MM.1S (cell line): Measurements from ENCODE around the gene FOXJ3.

Source experiments
- DNase-seq: peaks from one replicate; pipeline ENCODE4 v3.0.0-alpha.2; 2015
- H2AFZ ChIP-seq: fragments of 300-600 bp; sonication (generic); 2 replicates; pipeline ENCODE4 v1.6.0; 2016; ENCODE audit warnings: antibody characterized with exemption, low read length
- H3F3A ChIP-seq: fragments of 300-600 bp; sonication (generic); 2 replicates; pipeline ENCODE4 v1.6.1; 2016; ENCODE audit warnings: mild to moderate bottlenecking, antibody characterized with exemption, low read length, moderate library complexity, mixed read lengths; ENCODE audit not compliant: insufficient read depth
- H3K27ac ChIP-seq: fragments of 300-600 bp; sonication (generic); 2 replicates; pipeline ENCODE4 v1.5.1; 2016; ENCODE audit warnings: mild to moderate bottlenecking, low read length
- H3K27me3 ChIP-seq: fragments of 300-600 bp; sonication (generic); replicated peaks from 2 replicates; pipeline ENCODE4 v1.6.0; 2016; ENCODE audit warnings: low read length; ENCODE audit not compliant: insufficient read depth
- H3K36me3 ChIP-seq: fragments of 300-600 bp; sonication (generic); replicated peaks from 2 replicates; pipeline ENCODE4 v1.6.1; 2016; ENCODE audit warnings: mild to moderate bottlenecking, low read length, mixed read lengths; ENCODE audit not compliant: insufficient read depth
- H3K4me1 ChIP-seq: fragments of 300-600 bp; sonication (generic); 2 replicates; pipeline ENCODE4 v1.6.1; 2016; ENCODE audit warnings: low read length, mixed read lengths
- H3K4me2 ChIP-seq: fragments of 300-600 bp; sonication (generic); 2 replicates; pipeline ENCODE4 v1.6.0; 2016; ENCODE audit warnings: low read depth, low read length
- H3K4me3 ChIP-seq: fragments of 300-600 bp; sonication (generic); 2 replicates; pipeline ENCODE4 v1.5.1; 2016; ENCODE audit warnings: low read length, mixed read lengths
- H3K79me2 ChIP-seq: fragments of 300-600 bp; sonication (generic); 2 replicates; pipeline ENCODE4 v1.6.1; 2016; ENCODE audit warnings: mixed run types, low read length, mixed read lengths
- H3K9ac ChIP-seq: fragments of 300-600 bp; sonication (generic); 2 replicates; pipeline ENCODE4 v1.6.1; 2016; ENCODE audit warnings: low read length, mixed read lengths
- H3K9me2 ChIP-seq: fragments of 300-600 bp; sonication (generic); replicated peaks from 2 replicates; pipeline ENCODE4 v1.6.1; 2016; ENCODE audit warnings: mild to moderate bottlenecking, low read length, mixed read lengths; ENCODE audit not compliant: insufficient read depth
- H3K9me3 ChIP-seq: fragments of 300-600 bp; sonication (generic); replicated peaks from 2 replicates; pipeline ENCODE4 v1.6.1; 2016; ENCODE audit warnings: mild to moderate bottlenecking, low read length, mixed read lengths; ENCODE audit not compliant: insufficient read depth
- H4K20me1 ChIP-seq: fragments of 300-600 bp; sonication (generic); 2 replicates; pipeline ENCODE4 v1.6.1; 2016; ENCODE audit warnings: mild to moderate bottlenecking, low read length, moderate library complexity, mixed read lengths; ENCODE audit not compliant: insufficient read depth
- EZH2 ChIP-seq: fragments of 300-600 bp; sonication (generic); optimal IDR thresholded peaks from 2 replicates; pipeline ENCODE3; 2017; ENCODE audit warnings: low read depth, mild to moderate bottlenecking, antibody characterized with exemption, low read length, mixed read lengths
- EZH2phosphoT487 ChIP-seq: fragments of 300-600 bp; sonication (generic); IDR thresholded peaks from 2 replicates; pipeline ENCODE4 v1.6.1; 2018; ENCODE audit warnings: antibody characterized with exemption, low read length
- TF ChIP-seq, protein P1 (sequence below): fragments of 300-600 bp; sonication (generic); IDR thresholded peaks from 2 replicates; pipeline ENCODE4 v1.5.1; 2016; ENCODE audit warnings: antibody characterized with exemption, low read length, mixed read lengths

FOXJ3 gene

GRCh38 chr1:42240966-42241755 is 93.9 kb downstream of the FOXJ3 start:
- no peaks in the 10 kb centered on the region for H3K27me3 ChIP-seq
- no peak for DNase-seq
- no peak overlapping the region for H3K9ac ChIP-seq
- no peaks in the 10 kb centered on the region for H3K9me2 ChIP-seq
- H3K27ac ChIP-seq, result no peak overlapping the region
- no peak overlapping the region for H3K4me3 ChIP-seq
- TF ChIP-seq EZH2 (no peak), EZH2phosphoT487 (no peak)
- TF ChIP-seq, protein P1, sequence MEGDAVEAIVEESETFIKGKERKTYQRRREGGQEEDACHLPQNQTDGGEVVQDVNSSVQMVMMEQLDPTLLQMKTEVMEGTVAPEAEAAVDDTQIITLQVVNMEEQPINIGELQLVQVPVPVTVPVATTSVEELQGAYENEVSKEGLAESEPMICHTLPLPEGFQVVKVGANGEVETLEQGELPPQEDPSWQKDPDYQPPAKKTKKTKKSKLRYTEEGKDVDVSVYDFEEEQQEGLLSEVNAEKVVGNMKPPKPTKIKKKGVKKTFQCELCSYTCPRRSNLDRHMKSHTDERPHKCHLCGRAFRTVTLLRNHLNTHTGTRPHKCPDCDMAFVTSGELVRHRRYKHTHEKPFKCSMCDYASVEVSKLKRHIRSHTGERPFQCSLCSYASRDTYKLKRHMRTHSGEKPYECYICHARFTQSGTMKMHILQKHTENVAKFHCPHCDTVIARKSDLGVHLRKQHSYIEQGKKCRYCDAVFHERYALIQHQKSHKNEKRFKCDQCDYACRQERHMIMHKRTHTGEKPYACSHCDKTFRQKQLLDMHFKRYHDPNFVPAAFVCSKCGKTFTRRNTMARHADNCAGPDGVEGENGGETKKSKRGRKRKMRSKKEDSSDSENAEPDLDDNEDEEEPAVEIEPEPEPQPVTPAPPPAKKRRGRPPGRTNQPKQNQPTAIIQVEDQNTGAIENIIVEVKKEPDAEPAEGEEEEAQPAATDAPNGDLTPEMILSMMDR, result no peak
- no peak overlapping the region for H2AFZ ChIP-seq
- peaks cover 10% of the 10 kb centered on the region; the same call in 1 of the 2 replicates for H3K4me1 ChIP-seq
- no peak overlapping the region for H3K4me2 ChIP-seq
- 0 out of 2 replicates have a peak, but pooled peaks cover 6% of the 10 kb centered on the region for H3K36me3 ChIP-seq
- H3K79me2 ChIP-seq, result peaks cover 66% of the 10 kb centered on the region
- peaks cover 5% of the 10 kb centered on the region; the same call in 1 of the 2 replicates for H4K20me1 ChIP-seq
- H3K9me3 ChIP-seq, result no peaks in the 10 kb centered on the region
- no peaks in the 10 kb centered on the region for H3F3A ChIP-seq

DNA sequence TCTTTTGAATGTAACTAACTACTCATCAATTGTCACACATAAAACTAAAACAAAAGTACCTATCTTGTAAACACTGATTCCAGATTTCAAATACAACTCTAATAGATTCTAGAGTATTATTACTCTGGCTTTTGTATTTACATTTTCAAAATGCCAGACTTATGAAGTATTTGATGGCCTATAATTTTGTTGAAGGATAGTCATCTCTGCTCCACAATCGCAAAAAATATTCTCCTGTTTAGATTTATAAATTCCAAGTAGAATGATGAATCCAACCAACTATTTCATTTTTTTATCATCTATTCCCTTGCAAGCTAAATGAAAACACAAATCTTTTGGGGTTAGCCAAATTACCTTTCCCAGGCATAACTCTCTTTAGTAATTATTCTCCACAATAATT is 95.5 kb downstream of the FOXJ3 start:
- no peak for TF ChIP-seq EZH2phosphoT487
- TF ChIP-seq, protein P1, result no peak
- no peak for TF ChIP-seq EZH2
- peaks cover 5% of the 10 kb centered on the region; the same call in 1 of the 2 replicates for H4K20me1 ChIP-seq
- no peaks in the 10 kb centered on the region for H3K9me3 ChIP-seq
- H3K27ac ChIP-seq, result no peak overlapping the region
- H3K79me2 ChIP-seq, result peaks cover 57% of the 10 kb centered on the region
- H3F3A ChIP-seq, result no peaks in the 10 kb centered on the region
- H2AFZ ChIP-seq, result no peak overlapping the region
- H3K9ac ChIP-seq, result no peak overlapping the region
- H3K27me3 ChIP-seq, result no peaks in the 10 kb centered on the region
- H3K36me3 ChIP-seq, result peaks cover 6% of the 10 kb centered on the region; the same call in 1 of the 2 replicates
- no peak overlapping the region for H3K4me3 ChIP-seq
- no peaks in the 10 kb centered on the region for H3K9me2 ChIP-seq
- no peak for DNase-seq
- H3K4me2 ChIP-seq, result no peak overlapping the region
- H3K4me1 ChIP-seq, result peaks cover 10% of the 10 kb centered on the region; the same call in 1 of the 2 replicates

- no peak overlapping the region for H2AFZ ChIP-seq
- H3K27me3 ChIP-seq, result no peaks in the 10 kb centered on the region
- DNase-seq, result no peak
- H3K4me1 ChIP-seq, result peaks cover 10% of the 10 kb centered on the region; the same call in 1 of the 2 replicates
- H3K27ac ChIP-seq, result no peak overlapping the region
- no peaks in the 10 kb centered on the region for H3K9me3 ChIP-seq
- H3K4me2 ChIP-seq, result no peak overlapping the region
- no peak overlapping the region for H3K4me3 ChIP-seq
- no peaks in the 10 kb centered on the region for H3K9me2 ChIP-seq
- peaks cover 5% of the 10 kb centered on the region; the same call in 1 of the 2 replicates for H4K20me1 ChIP-seq
- H3K36me3 ChIP-seq, result peaks cover 2% of the 10 kb centered on the region; the same call in 1 of the 2 replicates
- H3K9ac ChIP-seq, result no peak overlapping the region
- H3K79me2 ChIP-seq, result peaks cover 51% of the 10 kb centered on the region
- TF ChIP-seq EZH2phosphoT487 (no peak), EZH2 (no peak)
- no peaks in the 10 kb centered on the region for H3F3A ChIP-seq
These were observed 96.0 kb downstream of the FOXJ3 start for GRCh38 chr1:42239041-42239440.
